Gastrocnemius medialis (tissue), 4 donors: ENCODE measurements around the gene RNF222. TPM values are rescaled to one million over a fixed set of nuclear protein-coding genes. Genes with fewer than 3 reads are reported as not detected.

Source experiments
- ATAC-seq, 2 donors: fragments of 150-250 bp; one replicate each; pipeline ENCODE4 v1.9.1; 2016
- DNase-seq, 2 donors: peaks; one replicate each; pipeline ENCODE4 v3.0.0-alpha.2; 2019
- H3K27ac ChIP-seq, 4 donors: fragments of 200-600 bp; sonication (generic); 1 replicate in 1 of 4; 2 replicates in 3 of 4; pipeline ENCODE4 v1.5.1; 2016 to 2018; ENCODE audit warnings: mild to moderate bottlenecking in 2 of 4, moderate library complexity in 1 of 4
- H3K27me3 ChIP-seq, 3 donors: fragments of 200-600 bp; sonication (generic) in 2 of 3; 1 replicate in 1 of 3; 2 replicates in 2 of 3; pipeline versions ENCODE4 v1.5.1 to v1.6.0; 2016 to 2019; ENCODE audit warnings: mild to moderate bottlenecking in 1 of 3, moderate library complexity in 1 of 3
- H3K36me3 ChIP-seq, 2 donors: fragments of 200-600 bp; sonication (generic) in 1 of 2; one replicate each; pipeline ENCODE4 v1.5.1; 2017 to 2018
- H3K4me1 ChIP-seq, 2 donors: fragments of 200-600 bp; sonication (generic) in 1 of 2; one replicate each; pipeline ENCODE4 v1.5.1; 2016 to 2017; ENCODE audit warnings: mild to moderate bottlenecking in 2 of 2
- H3K4me3 ChIP-seq, 4 donors: fragments of 200-600 bp; sonication (generic) in 3 of 4; 1 replicate in 1 of 4; 2 replicates in 3 of 4; pipeline ENCODE4 v1.5.1; 2016 to 2019; ENCODE audit warnings: mild to moderate bottlenecking in 2 of 4
- H3K9me3 ChIP-seq, 3 donors: fragments of 200-600 bp; sonication (generic) in 2 of 3; 1 replicate in 1 of 3; 2 replicates in 2 of 3; pipeline ENCODE4 v1.5.1; 2016 to 2019
- CTCF ChIP-seq, 5 experiments: fragments of 450-650 bp in 3 of 5; fragments of 200-600 bp in 2 of 5; sonication (generic) in 2 of 5; IDR thresholded peaks in 4 of 5; conservative IDR thresholded peaks in 1 of 5; 1 replicate in 4 of 5; 2 replicates in 1 of 5; pipeline ENCODE4 v1.5.1; 2016 to 2019; ENCODE audit warnings: antibody characterized with exemption in 5 of 5, mild to moderate bottlenecking in 3 of 5, moderate library complexity in 3 of 5
- POLR2A ChIP-seq, 2 donors: fragments of 450-650 bp; IDR thresholded peaks; one replicate each; pipeline ENCODE4 v1.6.1; 2017; ENCODE audit warnings: antibody characterized with exemption in 2 of 2, mild to moderate bottlenecking in 2 of 2, moderate library complexity in 2 of 2
- in situ Hi-C, 4 donors: fragments of 200-750 bp; cut with MboI; loops; one replicate each; pipeline versions ENCODE4 v1.15.0 to v1.8.0; 2017; ENCODE audit warnings: low sequenced_read_pairs in 4 of 4
- intact Hi-C: fragments of 100-400 bp; cut with DNase I; formaldehyde crosslinking; loops from one replicate; pipeline ENCODE4 v1.15.1; 2023; ENCODE audit warnings: low total_unique reads
- total RNA-seq, 4 donors: library from RNA; depleted of rRNA; stranded (reverse); fragments of >200 nt; gene quantifications; one replicate each; pipeline versions ENCODE4 v1.1.0 to v1.2.3, GENCODE V29; 2016

Gene RNF222
- total RNA-seq: not detected

- ATAC-seq (no peak), DNase-seq (no peak)
- in situ Hi-C loops: no loop called here
- no peak for TF ChIP-seq POLR2A (IDR thresholded peaks at IDR 0.05)
- no peak for TF ChIP-seq CTCF (IDR thresholded peaks at IDR 0.05 in 4 of 5, conservative IDR thresholded peaks at IDR 0.05 in 1 of 5)
- no peaks in the 10 kb centered on the region for H3K36me3 ChIP-seq
- no peak within 1 kb of the TSS for H3K4me3 ChIP-seq
- no peaks in the 10 kb centered on the region for H3K9me3 ChIP-seq
- peaks cover 35 to 50% (median 38%) of the 10 kb centered on the region in 3 donors for H3K27me3 ChIP-seq
- H3K4me1 ChIP-seq: no peaks in the 10 kb centered on the region
- H3K27ac ChIP-seq: no peak within 1 kb of the TSS
- intact Hi-C loops: no loop called here
Observed at GRCh38 chr17:8397636-8398035, at the start of gene RNF222. RNF222 (minus strand) TSS chr17:8397827; CDS start chr17:8393461, 4,366 bp downstream.

- in situ Hi-C loops: no loop called here
- no peak for ATAC-seq
- intact Hi-C loops: no loop called here
- no peaks in the 10 kb centered on the region for H3K9me3 ChIP-seq
- H3K27ac ChIP-seq: no peak overlapping the region
- H3K36me3 ChIP-seq: peaks cover 3 to 42% of the 10 kb centered on the region in 2 donors
- H3K4me3 ChIP-seq: peak overlapping the region in 1 of 4 donors; percentile 1
- DNase-seq: no peak
- no peaks in the 10 kb centered on the region for H3K27me3 ChIP-seq
- H3K4me1 ChIP-seq: peaks cover 27 to 31% of the 10 kb centered on the region in 2 donors
- TF ChIP-seq POLR2A (IDR thresholded peaks at IDR 0.05) (no peak), CTCF (IDR thresholded peaks at IDR 0.05 in 4 of 5, conservative IDR thresholded peaks at IDR 0.05 in 1 of 5) (no peak)
Observed at GRCh38 chr17:8445536-8445935, 47.9 kb upstream of the RNF222 start.

GRCh38 chr17:8444494-8444893 is 46.9 kb upstream of the RNF222 start:
- Histone ChIP-seq H3K27me3 (no peaks in the 10 kb centered on the region), H3K9me3 (no peaks in the 10 kb centered on the region), H3K4me3 (no peak overlapping the region), H3K27ac (no peak overlapping the region), H3K36me3 (peaks cover 3 to 33% of the 10 kb centered on the region in 2 donors), H3K4me1 (peaks cover 27 to 32% of the 10 kb centered on the region in 2 donors)
- intact Hi-C loops (no loop called here), in situ Hi-C loops (no loop called here)
- DNase-seq: no peak
- no peak for TF ChIP-seq CTCF (IDR thresholded peaks at IDR 0.05 in 4 of 5, conservative IDR thresholded peaks at IDR 0.05 in 1 of 5)
- no peak for TF ChIP-seq POLR2A (IDR thresholded peaks at IDR 0.05)
- no peak for ATAC-seq

GRCh38 chr17:8443756-8444155 is 46.1 kb upstream of the RNF222 start:
- in situ Hi-C loops: no loop called here
- no peak overlapping the region for H3K27ac ChIP-seq
- H3K9me3 ChIP-seq: no peaks in the 10 kb centered on the region
- intact Hi-C loops: no loop called here
- ATAC-seq (no peak), DNase-seq (no peak)
- H3K27me3 ChIP-seq: no peaks in the 10 kb centered on the region
- peaks cover 27 to 32% of the 10 kb centered on the region in 2 donors for H3K4me1 ChIP-seq
- no peak overlapping the region for H3K4me3 ChIP-seq
- peaks cover 3 to 26% of the 10 kb centered on the region in 2 donors for H3K36me3 ChIP-seq
- TF ChIP-seq POLR2A (IDR thresholded peaks at IDR 0.05) (no peak), CTCF (IDR thresholded peaks at IDR 0.05 in 4 of 5, conservative IDR thresholded peaks at IDR 0.05 in 1 of 5) (no peak)

GRCh38 chr17:8442310-8442709 is 44.7 kb upstream of the RNF222 start:
- H3K4me3 ChIP-seq: no peak overlapping the region
- TF ChIP-seq CTCF (IDR thresholded peaks at IDR 0.05 in 4 of 5, conservative IDR thresholded peaks at IDR 0.05 in 1 of 5) (no peak), POLR2A (IDR thresholded peaks at IDR 0.05) (no peak)
- in situ Hi-C loops (no loop called here), intact Hi-C loops (no loop called here)
- no peaks in the 10 kb centered on the region for H3K9me3 ChIP-seq
- H3K27me3 ChIP-seq: no peaks in the 10 kb centered on the region
- ATAC-seq (no peak), DNase-seq (no peak)
- no peak overlapping the region for H3K27ac ChIP-seq
- peaks cover 42 to 45% of the 10 kb centered on the region in 2 donors for H3K4me1 ChIP-seq
- H3K36me3 ChIP-seq: peaks cover 3 to 17% of the 10 kb centered on the region in 2 donors
